ENCODE data around the gene PEX26. TPM values are rescaled to one million over a fixed set of nuclear protein-coding genes. Genes with fewer than 3 reads are reported as not detected.
A peak's percentile ranks its signal among the peaks of the same experiment; 100 is the strongest.

PEX26 gene
- total and polyA plus RNA-seq, 9 of the 15 experiments (the other 6 are each of a cell fraction or from before 2014, with no cell fraction given): 0.35 to 39.6 (median 17.4) TPM

- peaks cover 4 to 5% of the 10 kb centered on the region in 2 experiments; a peak in 2 of 5 replicates for H3K4me1 ChIP-seq (replicated peaks in 1 of 2; ENCODE audit: control insufficient read depth in 2 of 2, insufficient read depth in 2 of 2, low read length in 2 of 2)
- intact Hi-C loops (cut with micrococcal nuclease) (loop anchor here (10.0 kb wide), 1 partner anchor 293 kb away; the partner anchor contains the start of gene BID), in situ Hi-C loops (cut with MboI) (loop anchor here (5.0 kb wide), 1 partner anchor 325 kb away; no protein-coding TSS in a partner anchor)
- FAIRE-seq: no peak
- H3K27ac ChIP-seq (ENCODE audit: extremely low read depth, low read depth, low read length): no peak overlapping the region
- H3K27me3 ChIP-seq (ENCODE audit: control insufficient read depth in 2 of 2, insufficient read depth in 2 of 2, low read length in 2 of 2): peaks cover 58 to 66% of the 10 kb centered on the region in 2 experiments
- ChIA-PET POLR2A (interaction anchor here (2.0 kb wide), 1 partner anchor 11 kb away, joined by 11 read pairs; no protein-coding TSS in a partner anchor), CTCF (ENCODE audit: low intra/inter-chr PET ratio) (no interaction called here)
- no peak overlapping the region for H2AFZ ChIP-seq (ENCODE audit: low read depth, low read length)
- no peaks in the 10 kb centered on the region for H3K79me2 ChIP-seq (ENCODE audit: control insufficient read depth, insufficient read depth, low read length)
- no peak overlapping the region for H3K4me2 ChIP-seq (ENCODE audit: insufficient read depth, low read length)
- no peak for ATAC-seq
- 0 out of 2 replicates have a peak, but pooled peaks have one; percentile 30 for TF ChIP-seq ZNF316 (IDR thresholded peaks at IDR 0.05)
- no peak for TF ChIP-seq PHF20 (IDR thresholded peaks at IDR 0.05; ENCODE audit: partially characterized antibody)
- 0% methylated on average over 14 of the region's 14 CpGs for WGBS (ENCODE audit: insufficient coverage, low coverage, missing lambda C conversion rate)
- peaks cover 10% of the 10 kb centered on the region; the same call in 1 of the 2 replicates for H4K20me1 ChIP-seq (replicated peaks; ENCODE audit: control insufficient read depth, insufficient read depth, low read length)
- BruUV-seq (replicated peaks): no TSS peak
- DNase-seq (ENCODE audit: extremely low read depth in 1 of 4, low spot score in 3 of 4): no peak
- H3K9ac ChIP-seq (ENCODE audit: insufficient read depth in 1 of 2, low read depth in 2 of 2, low read length in 2 of 2): no peak overlapping the region
- no peaks in the 10 kb centered on the region for H3K9me3 ChIP-seq (replicated peaks; ENCODE audit: control insufficient read depth, insufficient read depth, low read depth, low read length)
- H3K4me3 ChIP-seq: no peak overlapping the region
- H3K9me1 ChIP-seq (ENCODE audit: control insufficient read depth, insufficient read depth, low read length): no peaks in the 10 kb centered on the region
- H3K36me3 ChIP-seq (ENCODE audit: control insufficient read depth, insufficient read depth, low read length): no peaks in the 10 kb centered on the region
Observed at GRCh38 chr22:18067548-18068341, 10.0 kb upstream of the PEX26 start.

- Histone ChIP-seq H3K4me1 (replicated peaks in 1 of 2; ENCODE audit: control insufficient read depth in 2 of 2, insufficient read depth in 2 of 2, low read length in 2 of 2) (peaks cover 4 to 5% of the 10 kb centered on the region in 2 experiments; a peak in 2 of 5 replicates), H3K27me3 (ENCODE audit: control insufficient read depth in 2 of 2, insufficient read depth in 2 of 2, low read length in 2 of 2) (peaks cover 51 to 59% of the 10 kb centered on the region in 2 experiments), H3K27ac (ENCODE audit: extremely low read depth, low read depth, low read length) (no peak overlapping the region), H3K9me1 (ENCODE audit: control insufficient read depth, insufficient read depth, low read length) (no peaks in the 10 kb centered on the region), H3K9me3 (replicated peaks; ENCODE audit: control insufficient read depth, insufficient read depth, low read depth, low read length) (no peaks in the 10 kb centered on the region), H3K4me3 (no peak overlapping the region), H4K20me1 (replicated peaks; ENCODE audit: control insufficient read depth, insufficient read depth, low read length) (peaks cover 10% of the 10 kb centered on the region; the same call in 1 of the 2 replicates), H3K4me2 (ENCODE audit: insufficient read depth, low read length) (no peak overlapping the region), H3K9ac (ENCODE audit: insufficient read depth in 1 of 2, low read depth in 2 of 2, low read length in 2 of 2) (no peak overlapping the region), H2AFZ (ENCODE audit: low read depth, low read length) (no peak overlapping the region), H3K79me2 (ENCODE audit: control insufficient read depth, insufficient read depth, low read length) (no peaks in the 10 kb centered on the region), H3K36me3 (ENCODE audit: control insufficient read depth, insufficient read depth, low read length) (no peaks in the 10 kb centered on the region)
- no peak for FAIRE-seq
- no TSS peak for BruUV-seq (replicated peaks)
- DNase-seq (ENCODE audit: extremely low read depth in 1 of 4, low spot score in 3 of 4): no peak
- 0% methylated on average over 3 of the region's 3 CpGs for WGBS (ENCODE audit: insufficient coverage, low coverage, missing lambda C conversion rate)
- no peak for ATAC-seq
- in situ Hi-C loops (cut with MboI) (loop anchor here (5.0 kb wide), 1 partner anchor 326 kb away; no protein-coding TSS in a partner anchor), intact Hi-C loops (cut with micrococcal nuclease) (loop anchor here (10.0 kb wide), 1 partner anchor 294 kb away; the partner anchor contains the start of gene BID)
- TF ChIP-seq NFXL1 (CRISPR knock-in tag; IDR thresholded peaks at IDR 0.05) (no peak), RBM25 (IDR thresholded peaks at IDR 0.05; ENCODE audit: low read depth, low read length, severe bottlenecking) (peak; percentile 86), ZNF395 (CRISPR knock-in tag; IDR thresholded peaks at IDR 0.05) (no peak)
- ChIA-PET CTCF (ENCODE audit: low intra/inter-chr PET ratio) (no interaction called here), POLR2A (interaction anchor here (2.0 kb wide), 1 partner anchor 12 kb away, joined by 11 read pairs; no protein-coding TSS in a partner anchor)
Observed at GRCh38 chr22:18068381-18068988, 9.3 kb upstream of the PEX26 start.
